ENCODE data around the gene NUMBL. TPM values are rescaled to one million over a fixed set of nuclear protein-coding genes. Genes with fewer than 3 reads are reported as not detected.
"Not testable (repeated sequence)": the region's sequence is repeated elsewhere in the genome, so short reads cannot be mapped to it uniquely, and the experiment has no call there.

Gene NUMBL
- total and polyA plus RNA-seq, 11 donors: 7.3 to 29.1 (median 10.6) TPM

- Histone ChIP-seq H3K9me3 (no peaks in the 10 kb centered on the region), H3K27ac (no peak overlapping the region), H3K27me3 (no peaks in the 10 kb centered on the region), H3K4me3 (no peak overlapping the region), H3K4me1 (peaks cover 0 to 20% (median 10%) of the 10 kb centered on the region in 12 donors), H3K36me3 (no peaks in the 10 kb centered on the region)
- ATAC-seq (no peak), DNase-seq (no peak)
- TF ChIP-seq CTCF (IDR thresholded peaks at IDR 0.05) (no peak), POLR2A (IDR thresholded peaks at IDR 0.05) (no peak)
- intact Hi-C loops (cut with DNase I): loop anchor here in 1 of 10 donors (10.0 kb wide), 1 partner anchor 315 kb away; no protein-coding TSS in a partner anchor
- 83 to 87% (median 86%) methylated on average over 11 of the region's 11 CpGs for WGBS, 4 donors
These were observed 30.9 kb downstream of the NUMBL start for GRCh38 chr19:40659566-40659965.

GRCh38 chr19:40659116-40659515 is 31.3 kb downstream of the NUMBL start:
- Histone ChIP-seq H3K4me1 (peaks cover 0 to 20% (median 9%) of the 10 kb centered on the region in 12 donors), H3K27ac (no peak overlapping the region), H3K4me3 (no peak overlapping the region), H3K36me3 (no peaks in the 10 kb centered on the region), H3K27me3 (no peaks in the 10 kb centered on the region), H3K9me3 (no peaks in the 10 kb centered on the region)
- WGBS, 4 donors: 86 to 92% (median 88%) methylated on average over 5 of the region's 5 CpGs
- TF ChIP-seq POLR2A (IDR thresholded peaks at IDR 0.05) (no peak), CTCF (IDR thresholded peaks at IDR 0.05) (no peak)
- ATAC-seq (no peak), DNase-seq (no peak)
- intact Hi-C loops (cut with DNase I): loop anchor here in 1 of 10 donors (10.0 kb wide), 1 partner anchor 316 kb away; no protein-coding TSS in a partner anchor

- ATAC-seq: no peak
- no peak overlapping the region for H3K27ac ChIP-seq
- no peak for DNase-seq
- intact Hi-C loops (cut with DNase I): loop anchor here in 1 of 10 donors (10.0 kb wide), 1 partner anchor 317 kb away; no protein-coding TSS in a partner anchor
- H3K4me1 ChIP-seq: peaks cover 0 to 12% (median under 1%) of the 10 kb centered on the region in 12 donors
- H3K4me3 ChIP-seq: no peak overlapping the region
- no peaks in the 10 kb centered on the region for H3K27me3 ChIP-seq
- TF ChIP-seq POLR2A (IDR thresholded peaks at IDR 0.05) (no peak), CTCF (IDR thresholded peaks at IDR 0.05) (no peak)
- H3K36me3 ChIP-seq: no peaks in the 10 kb centered on the region
- 90 to 97% (median 93%) methylated on average over 8 of the region's 8 CpGs for WGBS, 4 donors
- no peaks in the 10 kb centered on the region for H3K9me3 ChIP-seq
These were observed 32.4 kb downstream of the NUMBL start for GRCh38 chr19:40658031-40658430.

GRCh38 chr19:40655684-40656083 is 34.8 kb downstream of the NUMBL start:
- intact Hi-C loops (cut with DNase I): loop anchor here in 1 of 10 donors (10.0 kb wide), 1 partner anchor 319 kb away; no protein-coding TSS in a partner anchor
- WGBS, 4 donors: 71 to 83% (median 78%) methylated on average over 7 of the region's 7 CpGs
- DNase-seq: not testable (repeated sequence)

GRCh38 chr19:40652303-40652702 is 38.1 kb downstream of the NUMBL start:
- intact Hi-C loops (cut with DNase I): loop anchor here in 1 of 10 donors (10.0 kb wide), 1 partner anchor 322 kb away; no protein-coding TSS in a partner anchor
- H3K9me3 ChIP-seq, H3K4me3 ChIP-seq, H3K36me3 ChIP-seq, H3K27me3 ChIP-seq, ATAC-seq, DNase-seq: not testable (repeated sequence)
- Histone ChIP-seq H3K4me1 (peaks cover 0 to 22% (median 12%) of the 10 kb centered on the region in 12 donors), H3K27ac (peak overlapping the region in 4 of 12 donors; percentile 27 to 54 (median 47))
- WGBS, 4 donors: 70 to 82% (median 74%) methylated on average over 11 of the region's 11 CpGs

More at GRCh38 chr19:40655684-40656083, 34.8 kb downstream of the NUMBL start:
- ATAC-seq, H3K36me3 ChIP-seq, H3K27ac ChIP-seq, H3K9me3 ChIP-seq, H3K4me3 ChIP-seq, H3K27me3 ChIP-seq: not testable (repeated sequence)
- peaks cover 0 to 21% (median 10%) of the 10 kb centered on the region in 12 donors for H3K4me1 ChIP-seq

All from heart left ventricle (tissue), 16 donors.